HFF-Myc (cell line): ENCODE measurements around the gene GNG11.

Experiments
- DNase-seq: peaks from one replicate; pipeline ENCODE4 v3.0.0-alpha.2; 2011; ENCODE audit warnings: low read depth; ENCODE audit errors: extremely low read depth
- H3K4me3 ChIP-seq: replicated peaks from 2 replicates; pipeline ENCODE4 v1.5.1; 2011; ENCODE audit warnings: low read depth, mild to moderate bottlenecking, control low read depth, low read length
- TF ChIP-seq, protein P1 (sequence below): IDR thresholded peaks from 2 replicates; pipeline ENCODE4 v1.5.1; 2012; ENCODE audit warnings: mild to moderate bottlenecking, low read depth, low read length, control low read depth; ENCODE audit errors: missing control alignments

Gene GNG11

DNA sequence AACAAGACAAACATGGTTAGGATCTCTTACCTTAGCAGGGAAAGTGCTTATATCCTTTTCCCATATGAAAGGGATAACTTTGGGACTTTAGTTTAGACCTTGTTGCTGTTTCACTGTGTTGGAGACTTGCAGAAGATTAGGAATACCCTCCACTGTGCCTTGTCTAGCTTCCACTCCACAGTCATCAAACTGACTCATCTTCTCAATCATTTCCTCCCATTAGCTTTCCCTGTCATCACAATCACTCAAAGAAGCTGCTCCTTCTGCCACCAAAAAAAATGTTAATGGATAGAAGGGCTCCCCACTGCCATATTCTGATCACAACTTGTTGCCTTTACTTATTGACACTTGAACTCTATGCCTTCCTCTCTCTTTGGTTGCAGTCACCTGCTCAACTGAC is 16.8 kb downstream of the GNG11 start:
- no peak for DNase-seq
- TF ChIP-seq, protein P1, sequence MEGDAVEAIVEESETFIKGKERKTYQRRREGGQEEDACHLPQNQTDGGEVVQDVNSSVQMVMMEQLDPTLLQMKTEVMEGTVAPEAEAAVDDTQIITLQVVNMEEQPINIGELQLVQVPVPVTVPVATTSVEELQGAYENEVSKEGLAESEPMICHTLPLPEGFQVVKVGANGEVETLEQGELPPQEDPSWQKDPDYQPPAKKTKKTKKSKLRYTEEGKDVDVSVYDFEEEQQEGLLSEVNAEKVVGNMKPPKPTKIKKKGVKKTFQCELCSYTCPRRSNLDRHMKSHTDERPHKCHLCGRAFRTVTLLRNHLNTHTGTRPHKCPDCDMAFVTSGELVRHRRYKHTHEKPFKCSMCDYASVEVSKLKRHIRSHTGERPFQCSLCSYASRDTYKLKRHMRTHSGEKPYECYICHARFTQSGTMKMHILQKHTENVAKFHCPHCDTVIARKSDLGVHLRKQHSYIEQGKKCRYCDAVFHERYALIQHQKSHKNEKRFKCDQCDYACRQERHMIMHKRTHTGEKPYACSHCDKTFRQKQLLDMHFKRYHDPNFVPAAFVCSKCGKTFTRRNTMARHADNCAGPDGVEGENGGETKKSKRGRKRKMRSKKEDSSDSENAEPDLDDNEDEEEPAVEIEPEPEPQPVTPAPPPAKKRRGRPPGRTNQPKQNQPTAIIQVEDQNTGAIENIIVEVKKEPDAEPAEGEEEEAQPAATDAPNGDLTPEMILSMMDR: no peak
- no peak overlapping the region for H3K4me3 ChIP-seq

DNA sequence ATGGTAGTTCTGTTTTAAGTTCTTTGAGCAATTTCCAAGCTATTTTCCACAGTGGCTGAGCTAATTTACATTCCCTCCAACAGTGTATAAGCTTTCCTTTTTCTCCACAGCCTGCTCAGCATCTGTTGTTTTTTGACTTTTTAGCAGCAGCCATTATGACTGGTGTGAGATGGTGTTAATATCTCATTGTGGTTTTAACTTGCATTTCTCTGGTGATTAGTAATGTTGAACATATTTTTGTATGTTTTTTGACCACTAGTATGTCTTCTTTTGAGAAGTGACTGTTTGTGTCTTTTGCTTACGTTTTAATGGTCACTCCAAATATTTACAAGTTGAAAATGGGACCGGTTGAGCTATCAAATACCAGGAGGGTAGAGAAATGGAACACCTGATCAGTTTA is 20.4 kb downstream of the GNG11 start:
- no peak overlapping the region for H3K4me3 ChIP-seq
- TF ChIP-seq, protein P1: no peak
- no peak for DNase-seq

DNA sequence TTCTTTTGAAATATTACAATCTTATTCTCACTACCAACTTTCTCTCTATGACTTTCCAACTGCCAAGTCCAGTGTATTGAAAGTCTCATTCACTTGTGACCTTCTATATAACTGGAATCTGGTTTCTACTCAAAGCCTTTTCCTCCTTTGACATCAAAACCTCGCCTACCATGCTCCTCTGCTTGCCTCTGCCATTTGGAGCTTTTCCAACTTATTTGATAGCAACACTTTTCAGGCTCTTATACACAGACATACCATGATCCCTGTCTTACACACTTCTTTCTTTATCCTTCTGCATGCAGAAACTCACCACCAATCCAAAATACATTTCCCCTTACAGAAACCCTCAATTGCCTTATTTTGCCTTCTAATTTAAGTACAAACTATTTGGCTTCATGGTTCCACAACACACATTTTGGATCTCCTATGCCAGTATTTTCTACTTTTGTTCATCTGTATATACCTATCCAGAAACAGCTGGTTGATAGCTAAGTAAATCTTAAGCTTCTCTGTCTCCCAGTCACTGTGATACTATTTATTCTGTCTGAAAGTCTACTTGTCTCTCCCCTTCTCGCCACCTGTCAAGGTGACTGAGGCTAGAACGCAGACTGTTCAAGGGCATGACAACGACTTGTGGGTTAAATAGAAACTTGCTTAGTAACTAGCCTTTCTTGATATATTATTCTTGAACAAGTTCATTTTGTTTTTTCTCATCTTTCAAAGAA is 22.4 kb downstream of the GNG11 start:
- TF ChIP-seq, protein P1: no peak
- DNase-seq: no peak
- no peak overlapping the region for H3K4me3 ChIP-seq

DNA sequence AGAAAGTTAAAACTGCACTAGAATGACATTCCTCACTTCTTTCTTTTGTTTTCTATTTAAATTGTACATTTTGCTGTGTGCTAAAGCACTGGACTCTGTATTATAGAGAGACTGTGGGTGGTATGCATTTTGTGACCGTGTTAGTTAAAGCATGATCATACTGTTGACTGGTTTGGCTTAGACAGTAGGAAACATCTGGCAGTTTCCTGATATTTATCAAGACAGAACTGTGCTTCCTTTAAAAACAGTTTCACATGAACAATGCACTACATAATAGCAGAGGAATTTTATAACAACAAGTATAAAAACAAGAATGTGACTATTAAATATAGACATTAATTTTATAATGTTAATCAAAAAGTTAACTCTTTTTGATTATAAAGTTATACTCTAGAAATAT is 23.1 kb downstream of the GNG11 start:
- no peak for DNase-seq
- TF ChIP-seq, protein P1: no peak
- H3K4me3 ChIP-seq: no peak overlapping the region

DNA sequence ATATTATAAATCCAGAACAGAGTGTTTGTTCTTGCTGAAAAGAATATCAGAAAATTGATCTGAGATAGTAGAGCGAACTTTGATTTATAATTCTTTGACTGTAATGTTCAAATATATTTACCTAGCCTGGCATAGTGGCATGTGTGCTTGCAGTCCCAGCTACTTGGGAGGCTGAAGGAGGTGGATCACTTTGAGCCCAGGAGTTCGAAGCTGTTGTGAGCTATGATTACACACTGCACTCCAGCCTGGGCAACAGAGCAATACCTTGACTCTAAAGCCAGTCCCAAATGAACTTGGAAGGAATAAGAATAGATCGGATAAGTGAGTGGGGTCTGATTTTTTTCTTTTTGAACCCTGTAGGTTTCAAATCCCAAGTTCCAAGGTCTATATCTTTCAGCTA is 23.5 kb downstream of the GNG11 start:
- H3K4me3 ChIP-seq: no peak overlapping the region
- DNase-seq: no peak
- TF ChIP-seq, protein P1: no peak

DNA sequence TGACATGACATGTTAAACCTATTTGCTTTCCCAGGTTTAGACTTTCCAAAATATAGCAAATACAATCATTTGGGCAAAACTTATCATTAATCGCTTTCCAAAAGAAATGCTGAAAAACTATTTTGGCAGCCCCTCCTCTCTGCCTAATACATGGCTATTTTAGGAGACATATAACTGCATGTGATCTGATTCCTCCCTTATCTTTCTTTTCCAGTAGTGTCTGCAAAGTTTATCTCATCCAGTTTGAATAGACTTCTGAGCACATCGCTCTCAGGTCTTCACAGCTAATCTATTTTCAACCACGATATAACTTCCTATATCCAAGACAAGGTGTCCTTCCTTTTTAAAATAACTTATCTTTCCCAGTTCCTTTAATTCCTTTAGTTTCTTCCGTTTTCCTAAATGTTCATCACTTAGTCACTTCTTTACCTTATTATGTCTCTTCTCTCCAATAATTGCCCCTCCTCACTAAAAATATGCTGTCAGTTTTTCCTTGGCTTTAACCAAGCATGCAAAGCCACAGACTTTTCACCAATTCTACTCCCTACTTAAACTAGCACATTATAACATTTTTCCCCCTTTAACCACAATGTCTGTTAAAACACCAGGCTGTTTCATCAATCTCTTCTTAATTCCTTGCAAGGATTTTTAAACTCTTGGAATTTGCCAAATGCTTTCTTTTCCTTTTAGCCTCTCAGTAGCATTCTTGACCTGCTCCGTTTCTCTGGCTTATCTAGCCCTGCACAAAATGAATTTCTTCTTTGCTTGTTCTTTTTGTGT is 24.4 kb downstream of the GNG11 start:
- DNase-seq: no peak
- TF ChIP-seq, protein P1: no peak
- no peak overlapping the region for H3K4me3 ChIP-seq
